Activated CD8-positive, alpha-beta T cell treated with anti-CD3 and anti-CD28 coated beads, Interleukin-2, amount 10 ng/mL, durations not matched to agents 7 days and 5 days (primary cell): Measurements from ENCODE around the gene DSCAML1. TPM values are rescaled to one million over a fixed set of nuclear protein-coding genes. Genes with fewer than 3 reads are reported as not detected.

Experiments used
- ATAC-seq: fragments of 150-1000 bp; cut with Tn5 transposase; one replicate; pipeline ENCODE4 v1.10.0; 2021; ENCODE audit warnings: moderate library complexity
- CTCF ChIA-PET: fragments of 350-600 bp; sonication (Branson Sonifier 250); formaldehyde crosslinking; loops from one replicate; lab custom pipeline; 2021; ENCODE audit warnings: antibody characterized with exemption; lab: Charles Lee
- POLR2A ChIA-PET: fragments of 350-600 bp; sonication (Branson Sonifier 250); formaldehyde crosslinking; loops from one replicate; lab custom pipeline; 2021; ENCODE audit warnings: antibody characterized with exemption; lab: Charles Lee
- DNase-seq: peaks from one replicate; pipeline ENCODE4 v3.0.0-alpha.2; 2020
- H3K27ac Mint-ChIP-seq: one replicate; pipeline ENCODE4 v1.8.0; 2021; ENCODE audit warnings: mild to moderate bottlenecking, mixed read lengths
- H3K27me3 Mint-ChIP-seq: one replicate; pipeline ENCODE4 v1.8.0; 2021; ENCODE audit warnings: low read depth, mixed read lengths
- H3K36me3 Mint-ChIP-seq: one replicate; pipeline ENCODE4 v1.8.0; 2021; ENCODE audit warnings: low read depth, mixed read lengths
- H3K4me1 Mint-ChIP-seq: one replicate; pipeline ENCODE4 v1.8.0; 2021; ENCODE audit warnings: low read depth, mixed read lengths
- H3K4me3 Mint-ChIP-seq: one replicate; pipeline ENCODE4 v1.8.0; 2021; ENCODE audit warnings: mild to moderate bottlenecking, mixed read lengths
- H3K9me3 Mint-ChIP-seq: one replicate; pipeline ENCODE4 v1.8.0; 2022; ENCODE audit warnings: mixed read lengths; ENCODE audit not compliant: insufficient read depth
- total RNA-seq, 2 experiments: library from RNA; stranded (reverse); gene quantifications; one replicate each; pipeline ENCODE4 v1.2.3, GENCODE V29; 2021

The DSCAML1 gene
- total RNA-seq, 2 experiments from 2014 or later = 0.16 to 0.37 TPM

- peaks cover 56% of the 10 kb centered on the region for H3K36me3 Mint-ChIP-seq
- POLR2A ChIA-PET = interaction anchor here (0.6 kb wide), 1 partner anchor 15 kb away, joined by 3 read pairs; no protein-coding TSS in a partner anchor
Observed at GRCh38 chr11:117395476-117395875, 401.5 kb downstream of the DSCAML1 start.

GRCh38 chr11:117394221-117394925, 402.6 kb downstream of the DSCAML1 start:
- no peaks in the 10 kb centered on the region for H3K27me3 Mint-ChIP-seq
- no peak overlapping the region for H3K27ac Mint-ChIP-seq
- ChIA-PET CTCF (no interaction called here), POLR2A (no interaction called here)
- H3K36me3 Mint-ChIP-seq = peaks cover 54% of the 10 kb centered on the region
- H3K4me1 Mint-ChIP-seq = no peaks in the 10 kb centered on the region
- DNase-seq (no peak), ATAC-seq (no peak)
- no peak overlapping the region for H3K4me3 Mint-ChIP-seq
- H3K9me3 Mint-ChIP-seq = no peaks in the 10 kb centered on the region

More at GRCh38 chr11:117395476-117395875, 401.5 kb downstream of the DSCAML1 start:
- CTCF ChIA-PET = no interaction called here
- Mint-ChIP-seq H3K27ac (no peak overlapping the region), H3K4me1 (no peaks in the 10 kb centered on the region), H3K27me3 (no peaks in the 10 kb centered on the region), H3K9me3 (no peaks in the 10 kb centered on the region), H3K4me3 (no peak overlapping the region)
- DNase-seq (no peak), ATAC-seq (no peak)

- Mint-ChIP-seq H3K27me3 (no peaks in the 10 kb centered on the region), H3K4me1 (peaks cover 5% of the 10 kb centered on the region), H3K4me3 (no peak overlapping the region), H3K36me3 (peaks cover 45% of the 10 kb centered on the region), H3K9me3 (no peaks in the 10 kb centered on the region), H3K27ac (no peak overlapping the region)
- no peak for ATAC-seq
- ChIA-PET CTCF (no interaction called here), POLR2A (no interaction called here)
- no peak for DNase-seq
Observed at GRCh38 chr11:117392979-117393378, 404.0 kb downstream of the DSCAML1 start.

GRCh38 chr11:117392001-117392690, 404.9 kb downstream of the DSCAML1 start:
- ChIA-PET CTCF (no interaction called here), POLR2A (no interaction called here)
- H3K4me1 Mint-ChIP-seq = peaks cover 5% of the 10 kb centered on the region
- peaks cover 38% of the 10 kb centered on the region for H3K36me3 Mint-ChIP-seq
- no peak overlapping the region for H3K27ac Mint-ChIP-seq
- H3K9me3 Mint-ChIP-seq = no peaks in the 10 kb centered on the region
- DNase-seq (no peak), ATAC-seq (no peak)
- no peak overlapping the region for H3K4me3 Mint-ChIP-seq
- no peaks in the 10 kb centered on the region for H3K27me3 Mint-ChIP-seq

- H3K9me3 Mint-ChIP-seq = no peaks in the 10 kb centered on the region
- peak overlapping the region; percentile 31 for H3K27ac Mint-ChIP-seq
- ChIA-PET POLR2A (no interaction called here), CTCF (no interaction called here)
- ATAC-seq = no peak
- H3K4me3 Mint-ChIP-seq = no peak overlapping the region
- DNase-seq = no peak
- H3K36me3 Mint-ChIP-seq = peaks cover 28% of the 10 kb centered on the region
- H3K27me3 Mint-ChIP-seq = no peaks in the 10 kb centered on the region
- peaks cover 5% of the 10 kb centered on the region for H3K4me1 Mint-ChIP-seq
Observed at GRCh38 chr11:117391181-117391580, 405.8 kb downstream of the DSCAML1 start.

GRCh38 chr11:117390743-117391142, 406.3 kb downstream of the DSCAML1 start:
- no peak for DNase-seq
- Mint-ChIP-seq H3K4me1 (peaks cover 5% of the 10 kb centered on the region), H3K27ac (peak overlapping the region; percentile 31), H3K9me3 (no peaks in the 10 kb centered on the region), H3K36me3 (peaks cover 26% of the 10 kb centered on the region), H3K4me3 (no peak overlapping the region), H3K27me3 (no peaks in the 10 kb centered on the region)
- ATAC-seq = no peak
- ChIA-PET POLR2A (no interaction called here), CTCF (no interaction called here)

GRCh38 chr11:117387992-117388755, 408.8 kb downstream of the DSCAML1 start:
- no peak for DNase-seq
- H3K4me1 Mint-ChIP-seq = peaks cover 5% of the 10 kb centered on the region
- peaks cover 14% of the 10 kb centered on the region for H3K36me3 Mint-ChIP-seq

GRCh38 chr11:117385906-117386305, 411.1 kb downstream of the DSCAML1 start:
- no peaks in the 10 kb centered on the region for H3K9me3 Mint-ChIP-seq
- peaks cover 15% of the 10 kb centered on the region for H3K36me3 Mint-ChIP-seq
- ATAC-seq (no peak), DNase-seq (no peak)
- CTCF ChIA-PET = interaction anchor here (2.4 kb wide), 1 partner anchor 40 kb away, joined by 7 read pairs; no protein-coding TSS in a partner anchor
- H3K4me1 Mint-ChIP-seq = peaks cover 5% of the 10 kb centered on the region
- H3K27ac Mint-ChIP-seq = no peak overlapping the region
- H3K4me3 Mint-ChIP-seq = no peak overlapping the region
- H3K27me3 Mint-ChIP-seq = no peaks in the 10 kb centered on the region
- POLR2A ChIA-PET = no interaction called here

More at GRCh38 chr11:117387992-117388755, 408.8 kb downstream of the DSCAML1 start:
- H3K27me3 Mint-ChIP-seq = no peaks in the 10 kb centered on the region
- ATAC-seq = no peak
- H3K9me3 Mint-ChIP-seq = no peaks in the 10 kb centered on the region
- CTCF ChIA-PET = interaction anchor here (0.8 kb wide), 1 partner anchor 162 kb away, joined by 3 read pairs; no protein-coding TSS in a partner anchor
- no peak overlapping the region for H3K4me3 Mint-ChIP-seq
- POLR2A ChIA-PET = no interaction called here
- no peak overlapping the region for H3K27ac Mint-ChIP-seq

- DNase-seq = no peak
- no peak overlapping the region for H3K27ac Mint-ChIP-seq
- H3K4me3 Mint-ChIP-seq = no peak overlapping the region
Observed at GRCh38 chr11:117385471-117385870, 411.5 kb downstream of the DSCAML1 start.

GRCh38 chr11:117384045-117384444, 413.0 kb downstream of the DSCAML1 start:
- Mint-ChIP-seq H3K4me3 (no peak overlapping the region), H3K27ac (no peak overlapping the region), H3K4me1 (peaks cover 3% of the 10 kb centered on the region), H3K9me3 (no peaks in the 10 kb centered on the region), H3K27me3 (no peaks in the 10 kb centered on the region), H3K36me3 (peaks cover 11% of the 10 kb centered on the region)
- POLR2A ChIA-PET = no interaction called here
- DNase-seq (no peak), ATAC-seq (no peak)
- CTCF ChIA-PET = interaction anchor here (2.4 kb wide), 1 partner anchor 42 kb away, joined by 7 read pairs; no protein-coding TSS in a partner anchor

More at GRCh38 chr11:117385471-117385870, 411.5 kb downstream of the DSCAML1 start:
- no peaks in the 10 kb centered on the region for H3K9me3 Mint-ChIP-seq
- POLR2A ChIA-PET = no interaction called here
- H3K27me3 Mint-ChIP-seq = no peaks in the 10 kb centered on the region
- peaks cover 5% of the 10 kb centered on the region for H3K4me1 Mint-ChIP-seq
- CTCF ChIA-PET = interaction anchor here (2.4 kb wide), 1 partner anchor 41 kb away, joined by 7 read pairs; no protein-coding TSS in a partner anchor
- peaks cover 18% of the 10 kb centered on the region for H3K36me3 Mint-ChIP-seq
- ATAC-seq = no peak

GRCh38 chr11:117382746-117383145, 414.3 kb downstream of the DSCAML1 start:
- ChIA-PET POLR2A (no interaction called here), CTCF (no interaction called here)
- H3K4me3 Mint-ChIP-seq = no peak overlapping the region
- no peak overlapping the region for H3K27ac Mint-ChIP-seq
- no peaks in the 10 kb centered on the region for H3K9me3 Mint-ChIP-seq
- no peaks in the 10 kb centered on the region for H3K27me3 Mint-ChIP-seq
- ATAC-seq (no peak), DNase-seq (no peak)
- no peaks in the 10 kb centered on the region for H3K4me1 Mint-ChIP-seq
- peaks cover 10% of the 10 kb centered on the region for H3K36me3 Mint-ChIP-seq
